Left lung (tissue), 10 donors: ENCODE measurements around the gene SLC6A2. TPM values are rescaled to one million over a fixed set of nuclear protein-coding genes. Genes with fewer than 3 reads are reported as not detected.

ENCODE experiments used
- ATAC-seq: fragments of 200-7000 bp; cut with Tn5 transposase; one replicate; pipeline ENCODE4 v1.9.1; 2020; ENCODE audit warnings: moderate library complexity
- DNase-seq, 4 donors: peaks; one replicate each; pipeline ENCODE4 v3.0.0-alpha.2; 2013 to 2020
- H3K27ac ChIP-seq, 2 donors: fragments of 200-600 bp; sonication (generic) in 1 of 2; one replicate each; pipeline versions ENCODE4 v1.5.0 to v1.8.0; 2020 to 2021
- H3K27me3 ChIP-seq, 2 donors: fragments of 200-600 bp; sonication (generic) in 1 of 2; one replicate each; pipeline versions ENCODE4 v1.5.0 to v1.8.0; 2020 to 2021
- H3K36me3 ChIP-seq, 2 donors: fragments of 200-600 bp; sonication (generic) in 1 of 2; one replicate each; pipeline versions ENCODE4 v1.5.0 to v1.8.0; 2020 to 2021
- H3K4me1 ChIP-seq, 2 donors: fragments of 200-600 bp; one replicate each; pipeline ENCODE4 v1.8.0; 2021
- H3K4me3 ChIP-seq, 2 donors: fragments of 200-600 bp; sonication (generic) in 1 of 2; one replicate each; pipeline versions ENCODE4 v1.5.0 to v1.8.0; 2020 to 2021; ENCODE audit warnings: mild to moderate bottlenecking in 1 of 2
- H3K9me3 ChIP-seq, 2 donors: fragments of 200-600 bp; sonication (generic) in 1 of 2; one replicate each; pipeline versions ENCODE4 v1.5.0 to v1.8.0; 2020 to 2021
- CTCF ChIP-seq, 2 donors: fragments of 200-600 bp; sonication (generic) in 1 of 2; IDR thresholded peaks; one replicate each; pipeline versions ENCODE4 v1.5.0 to v1.8.0; 2021; ENCODE audit warnings: antibody characterized with exemption in 2 of 2
- intact Hi-C, 2 donors: fragments of 100-400 bp; cut with DNase I; formaldehyde crosslinking; loops; one replicate each; pipeline versions ENCODE4 v1.11.2 to v1.14.2; 2022
- polyA plus RNA-seq, 6 donors: library from polyadenylated mRNA; unstranded; fragments of 120-200 nt; gene quantifications; one replicate each; pipeline ENCODE4 v1.2.1, GENCODE V29; 2013; ENCODE audit not compliant: insufficient read length in 6 of 6
- total RNA-seq, 2 donors: library from RNA; stranded (reverse); fragmentation: NEBNext Ultra II Directional; extraction: Animal tissue kit (Norgen Biotek cat#: 25700); gene quantifications; one replicate each; pipeline ENCODE4 v1.2.1, GENCODE V29; 2021
- donor health status: DM: no; HTN: yes; CAD: no.
- donor health status: DM: no; HTN: no; CAD: no.

The SLC6A2 gene
- total and polyA plus RNA-seq, 8 donors: 0.10 TPM; not detected in 5

- no peaks in the 10 kb centered on the region for H3K9me3 ChIP-seq
- ATAC-seq (no peak), DNase-seq (no peak)
- H3K36me3 ChIP-seq: no peaks in the 10 kb centered on the region
- H3K4me3 ChIP-seq: no peak overlapping the region
- H3K27me3 ChIP-seq: peaks cover 0 to 18% of the 10 kb centered on the region in 2 donors
- H3K27ac ChIP-seq: no peak overlapping the region
- no peak for TF ChIP-seq CTCF (IDR thresholded peaks at IDR 0.05)
- H3K4me1 ChIP-seq: no peaks in the 10 kb centered on the region
- intact Hi-C loops: no loop called here
Measured at GRCh38 chr16:55735120-55735781, 79.5 kb downstream of the SLC6A2 start.

DNA sequence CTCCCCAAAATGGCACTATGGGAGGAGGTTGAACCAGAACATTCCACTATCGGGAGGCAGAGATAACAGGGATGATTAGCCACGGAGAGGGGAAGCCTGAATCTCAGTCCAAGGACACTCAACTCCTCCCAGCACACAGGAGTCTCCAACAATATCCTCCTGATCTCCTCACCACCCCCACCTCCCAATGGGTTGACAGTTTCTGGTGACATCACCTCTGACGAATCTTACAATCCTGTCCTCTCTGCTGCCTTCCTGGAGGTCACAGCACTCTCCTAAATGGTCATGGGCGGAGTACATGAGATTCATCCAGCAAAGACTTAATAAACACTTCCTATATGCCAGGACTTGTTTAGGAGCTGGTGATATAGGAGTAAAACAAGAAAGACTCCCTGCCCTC lies 80.9 kb downstream of the SLC6A2 start:
- no peaks in the 10 kb centered on the region for H3K9me3 ChIP-seq
- no peak overlapping the region for H3K4me3 ChIP-seq
- H3K4me1 ChIP-seq: no peaks in the 10 kb centered on the region
- intact Hi-C loops: no loop called here
- H3K27me3 ChIP-seq: peaks cover 0 to 24% of the 10 kb centered on the region in 2 donors
- TF ChIP-seq CTCF (IDR thresholded peaks at IDR 0.05): no peak
- ATAC-seq: no peak
- no peak for DNase-seq
- no peak overlapping the region for H3K27ac ChIP-seq
- no peaks in the 10 kb centered on the region for H3K36me3 ChIP-seq

- Histone ChIP-seq H3K36me3 (no peaks in the 10 kb centered on the region), H3K27me3 (peaks cover 0 to 24% of the 10 kb centered on the region in 2 donors), H3K9me3 (no peaks in the 10 kb centered on the region), H3K4me1 (no peaks in the 10 kb centered on the region), H3K27ac (no peak overlapping the region), H3K4me3 (no peak overlapping the region)
- intact Hi-C loops: no loop called here
- DNase-seq: no peak
- no peak for TF ChIP-seq CTCF (IDR thresholded peaks at IDR 0.05)
- ATAC-seq: no peak
Measured at GRCh38 chr16:55737318-55737717, 81.5 kb downstream of the SLC6A2 start.

GRCh38 chr16:55737966-55738365 lies 82.2 kb downstream of the SLC6A2 start:
- Histone ChIP-seq H3K4me1 (no peaks in the 10 kb centered on the region), H3K9me3 (no peaks in the 10 kb centered on the region), H3K27ac (no peak overlapping the region), H3K4me3 (no peak overlapping the region), H3K27me3 (peaks cover 0 to 24% of the 10 kb centered on the region in 2 donors), H3K36me3 (no peaks in the 10 kb centered on the region)
- ATAC-seq (no peak), DNase-seq (no peak)
- TF ChIP-seq CTCF (IDR thresholded peaks at IDR 0.05): no peak
- intact Hi-C loops: no loop called here

- H3K4me1 ChIP-seq: no peaks in the 10 kb centered on the region
- no peak for ATAC-seq
- no peaks in the 10 kb centered on the region for H3K9me3 ChIP-seq
- DNase-seq: no peak
- H3K27me3 ChIP-seq: peaks cover 0 to 17% of the 10 kb centered on the region in 2 donors
- TF ChIP-seq CTCF (IDR thresholded peaks at IDR 0.05): no peak
- H3K4me3 ChIP-seq: no peak overlapping the region
- no peak overlapping the region for H3K27ac ChIP-seq
- intact Hi-C loops: no loop called here
- H3K36me3 ChIP-seq: no peaks in the 10 kb centered on the region
Measured at GRCh38 chr16:55746081-55746480, 90.3 kb downstream of the SLC6A2 start.
